ENCODE data around the gene NEURL4.

Gene NEURL4

GRCh38 chr17:7296189-7296861, 32.8 kb downstream of the NEURL4 start:
- DNase-seq, result peak; percentile 49 to 69 (median 50)

- DNase-seq, result no peak
These were observed 33.6 kb downstream of the NEURL4 start for GRCh38 chr17:7295230-7296180.

GRCh38 chr17:7294614-7295153, 34.5 kb downstream of the NEURL4 start, which contains the start of gene YBX2:
Gene YBX2 (minus strand): TSS chr17:7294639. CDS start chr17:7294500, 139 bp downstream.
- DNase-seq, result peak; percentile 58 to 90 (median 68)

- DNase-seq, result peak in 1 of 5 donors; percentile 20
These were observed 35.1 kb downstream of the NEURL4 start for GRCh38 chr17:7293816-7294613.

- DNase-seq, result no peak
These were observed 36.0 kb downstream of the NEURL4 start for GRCh38 chr17:7293159-7293558.

GRCh38 chr17:7292729-7293128, 36.4 kb downstream of the NEURL4 start:
- DNase-seq, result no peak

GRCh38 chr17:7292194-7292593, 36.9 kb downstream of the NEURL4 start:
- DNase-seq, result no peak

GRCh38 chr17:7290685-7291084, 38.5 kb downstream of the NEURL4 start:
- DNase-seq, result no peak

- DNase-seq, result no peak
These were observed 39.0 kb downstream of the NEURL4 start for GRCh38 chr17:7290166-7290565.

GRCh38 chr17:7289256-7290032, 39.7 kb downstream of the NEURL4 start:
- no peak for DNase-seq

- no peak for DNase-seq
These were observed 43.5 kb downstream of the NEURL4 start for GRCh38 chr17:7285679-7286078.

- no peak for DNase-seq
These were observed 44.2 kb downstream of the NEURL4 start for GRCh38 chr17:7284911-7285310.

- no peak for DNase-seq
These were observed 45.5 kb downstream of the NEURL4 start for GRCh38 chr17:7283471-7284216.

- no peak for DNase-seq
These were observed 46.3 kb downstream of the NEURL4 start for GRCh38 chr17:7282752-7283321.

GRCh38 chr17:7281953-7282751, 47.0 kb downstream of the NEURL4 start:
- DNase-seq, result no peak

- DNase-seq, result peak; percentile 68 to 85 (median 74)
These were observed 47.8 kb downstream of the NEURL4 start, which contains the start of gene SLC2A4 for GRCh38 chr17:7281074-7281952. Gene SLC2A4 (plus strand): TSS chr17:7281718. CDS start chr17:7281935, 217 bp downstream.

- peak; percentile 67 to 83 (median 78) for DNase-seq
These were observed 48.5 kb downstream of the NEURL4 start for GRCh38 chr17:7280519-7281073.

GRCh38 chr17:7279448-7279847, 49.7 kb downstream of the NEURL4 start:
- DNase-seq, result no peak

Measured in T-helper 1 cell (primary cell).